ENCODE data around the gene RPAP2. TPM values are rescaled to one million over a fixed set of nuclear protein-coding genes. Genes with fewer than 3 reads are reported as not detected.

RPAP2 gene
- total RNA-seq, 8 experiments from 2014 or later, result 14.5 to 32.4 (median 21.3) TPM

- Histone ChIP-seq H3K27ac (no peak overlapping the region), H3K4me1 (replicated peaks in 1 of 2) (peaks cover 4 to 7% of the 10 kb centered on the region in 2 donors), H3K4me3 (no peak overlapping the region)
- 33 to 100% (median 92%) methylated on average over 1 of the region's 1 CpG; no CpG with 5 or more reads in 3 of the 10 experiments for WGBS, 10 experiments
- in situ Hi-C loops (cut with MboI; ENCODE audit: low pct_unique_long_range_greater_than_20kb in 2 of 9, low sequenced_read_pairs in 9 of 9, unreplicated experiment in 9 of 9), result no loop called here
- no peak for ATAC-seq (replicated peaks in 6 of 8)
Observed at GRCh38 chr1:92444351-92444750, 145.5 kb downstream of the RPAP2 start.

DNA sequence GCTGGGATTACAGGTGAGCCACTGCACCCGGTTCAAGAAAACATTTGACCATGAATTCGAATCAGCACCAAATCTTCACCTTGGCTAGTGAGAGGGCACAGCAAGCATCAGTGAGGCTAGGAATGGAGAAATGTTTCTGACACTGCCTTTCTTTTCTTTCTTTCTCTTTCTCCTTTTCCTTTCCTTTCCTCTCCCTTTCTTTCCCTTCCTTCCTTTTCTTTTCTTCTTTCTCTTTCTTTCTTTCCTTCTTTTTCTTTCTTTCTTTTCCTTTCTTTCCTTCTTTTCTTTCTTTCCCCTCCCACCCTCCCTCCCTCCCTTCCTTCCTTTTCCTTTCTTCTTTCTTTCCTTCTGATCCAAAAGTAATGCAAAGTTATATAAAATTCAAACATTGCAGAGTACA is 147.0 kb downstream of the RPAP2 start:
- Histone ChIP-seq H3K4me3 (no peak overlapping the region), H3K27ac (no peak overlapping the region), H3K4me1 (replicated peaks in 1 of 2) (peaks cover 4 to 7% of the 10 kb centered on the region in 2 donors)
- ATAC-seq (replicated peaks in 6 of 8), result no peak
- 30 to 100% (median 80%) methylated on average over 1 to 2 of the region's 2 CpGs; no CpG with 5 or more reads in 1 of the 10 experiments for WGBS, 10 experiments
- in situ Hi-C loops (cut with MboI; ENCODE audit: low pct_unique_long_range_greater_than_20kb in 2 of 9, low sequenced_read_pairs in 9 of 9, unreplicated experiment in 9 of 9), result no loop called here

GRCh38 chr1:92446546-92446945 is 147.7 kb downstream of the RPAP2 start:
- H3K27ac ChIP-seq, result no peak overlapping the region
- H3K4me3 ChIP-seq, result no peak overlapping the region
- WGBS, 10 experiments, result 0 to 100% (median 64%) methylated on average over 1 to 2 of the region's 2 CpGs; no CpG with 5 or more reads in 1 of the 10 experiments
- ATAC-seq (replicated peaks in 6 of 8), result peak in 2 of 8 experiments; percentile 54 to 88
- in situ Hi-C loops (cut with MboI; ENCODE audit: low pct_unique_long_range_greater_than_20kb in 2 of 9, low sequenced_read_pairs in 9 of 9, unreplicated experiment in 9 of 9), result no loop called here
- peaks cover 4 to 6% of the 10 kb centered on the region in 2 donors for H3K4me1 ChIP-seq (replicated peaks in 1 of 2)

- WGBS, 10 experiments, result 0 to 80% (median 63%) methylated on average over 1 to 3 of the region's 3 CpGs; no CpG with 5 or more reads in 1 of the 10 experiments
- H3K27ac ChIP-seq, result no peak overlapping the region
- in situ Hi-C loops (cut with MboI; ENCODE audit: low pct_unique_long_range_greater_than_20kb in 2 of 9, low sequenced_read_pairs in 9 of 9, unreplicated experiment in 9 of 9), result no loop called here
- peak in 1 of 8 experiments; percentile 25 for ATAC-seq (replicated peaks in 6 of 8)
- peaks cover 0 to 4% of the 10 kb centered on the region in 2 donors for H3K4me1 ChIP-seq (replicated peaks in 1 of 2)
- H3K4me3 ChIP-seq, result no peak overlapping the region
Observed at GRCh38 chr1:92447033-92447681, 148.3 kb downstream of the RPAP2 start.

DNA sequence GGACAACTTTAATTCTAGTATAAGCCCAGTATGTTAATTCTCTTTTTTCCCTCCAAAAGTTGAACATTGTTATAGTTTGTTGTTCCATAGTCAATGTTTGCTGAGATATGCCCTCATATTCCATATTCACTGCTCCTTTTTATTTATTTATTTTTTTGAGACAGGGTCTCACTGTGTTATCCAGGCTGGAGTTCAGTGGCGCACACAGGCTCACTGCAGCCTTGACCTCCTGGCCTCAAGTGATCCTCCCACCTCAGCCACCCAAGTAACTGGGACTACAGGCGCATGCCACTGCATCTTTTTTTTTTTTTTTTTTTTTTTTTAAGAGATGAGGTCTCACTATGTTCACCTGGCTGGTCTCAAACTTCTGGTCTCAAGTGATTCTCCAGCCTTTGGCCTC is 149.1 kb downstream of the RPAP2 start:
- ATAC-seq (replicated peaks in 6 of 8), result no peak

More for the DNA sequence above, 149.1 kb downstream of the RPAP2 start:
- no peak overlapping the region for H3K27ac ChIP-seq
- in situ Hi-C loops (cut with MboI; ENCODE audit: low pct_unique_long_range_greater_than_20kb in 2 of 9, low sequenced_read_pairs in 9 of 9, unreplicated experiment in 9 of 9), result no loop called here
- no peak overlapping the region for H3K4me3 ChIP-seq
- WGBS, 10 experiments, result 0 to 100% (median 97%) methylated on average over 1 to 2 of the region's 2 CpGs; no CpG with 5 or more reads in 2 of the 10 experiments
- H3K4me1 ChIP-seq (replicated peaks in 1 of 2), result no peaks in the 10 kb centered on the region

Other genes starting within 250 kb of the RPAP2 start
- 1 to 10 TPM in 1 of 8 experiments, under 1 TPM in 5, not detected in 2; 0.27 to 1.3 (median 0.71) TPM for gene SETSIP, start 223.6 kb upstream of the RPAP2 start, total RNA-seq
- 10 to 100 TPM in 5 of 8 experiments, 1 to 10 TPM in 3; 2.4 to 56.1 (median 13.4) TPM for gene BTBD8, start 218.7 kb upstream of the RPAP2 start, total RNA-seq
- under 1 TPM in 2 of 8 experiments, not detected in 6; 0.16 to 0.59 TPM for gene C1orf146, start 81.1 kb upstream of the RPAP2 start, total RNA-seq
- gene GLMN, start 72 bp upstream of the RPAP2 start, total RNA-seq, result 10 to 100 TPM; 10.7 to 32.1 (median 20.9) TPM
- under 1 TPM; 0.05 to 0.38 (median 0.18) TPM for gene GFI1, start 187.9 kb downstream of the RPAP2 start, total RNA-seq

All from motor neuron (in vitro differentiated cells).